GDM1 (cell line): ENCODE results near the gene PAFAH2.

Source experiments
- DNase-seq: peaks from one replicate; lab custom pipeline; 2025; lab: John Stamatoyannopoulos, UW

PAFAH2 gene

GRCh38 chr1:25997828-25998761 is at the start of gene PAFAH2:
Gene PAFAH2, minus strand, starts transcription at chr1:25998063. Its CDS starts 7,247 bp downstream, at chr1:25990816.
- DNase-seq = peak; percentile 98

GRCh38 chr1:26047278-26047874 is 49.5 kb upstream of the PAFAH2 start:
- no peak for DNase-seq

- DNase-seq = no peak
Measured at GRCh38 chr1:26046246-26047095, 48.6 kb upstream of the PAFAH2 start.

GRCh38 chr1:26045722-26046245 is 47.9 kb upstream of the PAFAH2 start, which contains the start of gene SLC30A2:
Gene SLC30A2, minus strand, starts transcription at chr1:26046118. Its CDS starts 222 bp downstream, at chr1:26045896.
- no peak for DNase-seq

- DNase-seq = no peak
Measured at GRCh38 chr1:26044971-26045721, 47.3 kb upstream of the PAFAH2 start.

GRCh38 chr1:26044414-26044813 is 46.6 kb upstream of the PAFAH2 start:
- DNase-seq = no peak

GRCh38 chr1:26043765-26044164 is 45.9 kb upstream of the PAFAH2 start:
- no peak for DNase-seq

- DNase-seq = no peak
Measured at GRCh38 chr1:26041978-26042377, 44.1 kb upstream of the PAFAH2 start.

GRCh38 chr1:26041401-26041800 is 43.5 kb upstream of the PAFAH2 start:
- no peak for DNase-seq

GRCh38 chr1:26038904-26039303 is 41.0 kb upstream of the PAFAH2 start:
- DNase-seq = no peak

- no peak for DNase-seq
Measured at GRCh38 chr1:26038477-26038876, 40.6 kb upstream of the PAFAH2 start.

GRCh38 chr1:26037904-26038303 is 40.0 kb upstream of the PAFAH2 start:
- no peak for DNase-seq

- DNase-seq = no peak
Measured at GRCh38 chr1:26036756-26037281, 39.0 kb upstream of the PAFAH2 start.

GRCh38 chr1:26035959-26036755 is 38.3 kb upstream of the PAFAH2 start:
- DNase-seq = peak; percentile 57

- peak; percentile 82 for DNase-seq
Measured at GRCh38 chr1:26035203-26035958, 37.5 kb upstream of the PAFAH2 start.

GRCh38 chr1:26034504-26035202 is 36.8 kb upstream of the PAFAH2 start:
- DNase-seq = no peak

- no peak for DNase-seq
Measured at GRCh38 chr1:26032656-26033357, 34.9 kb upstream of the PAFAH2 start.

GRCh38 chr1:26031611-26032220 is 33.9 kb upstream of the PAFAH2 start:
- DNase-seq = no peak
